H9 (cell line): Measurements from ENCODE around the gene NKD1. TPM values are rescaled to one million over a fixed set of nuclear protein-coding genes. Genes with fewer than 3 reads are reported as not detected.

Experiments
- DNase-seq: peaks from one replicate; pipeline ENCODE4 v3.0.0-alpha.2; 2017
- H2AFZ ChIP-seq: one replicate; pipeline ENCODE4 v1.6.1; 2013; ENCODE audit warnings: mild to moderate bottlenecking, low read length, control low read depth, moderate library complexity
- H2AK5ac ChIP-seq: 2 replicates; pipeline ENCODE4 v1.6.1; 2013; ENCODE audit warnings: low read length, control low read depth, mixed read lengths; ENCODE audit not compliant: insufficient read length
- H2BK120ac ChIP-seq: one replicate; pipeline ENCODE4 v1.6.1; 2013; ENCODE audit warnings: low read depth, mild to moderate bottlenecking, low read length, control low read depth, inconsistent platforms; ENCODE audit not compliant: poor library complexity, severe bottlenecking
- H2BK12ac ChIP-seq: 2 replicates; pipeline ENCODE4 v1.6.1; 2013; ENCODE audit warnings: low read length, control low read depth, mixed read lengths, low read depth; ENCODE audit not compliant: insufficient read length
- H2BK15ac ChIP-seq: 2 replicates; pipeline ENCODE4 v1.6.1; 2013; ENCODE audit warnings: low read depth, low read length, control low read depth
- H2BK20ac ChIP-seq: one replicate; pipeline ENCODE4 v1.6.1; 2013; ENCODE audit warnings: low read depth, mild to moderate bottlenecking, low read length, control low read depth, inconsistent platforms; ENCODE audit not compliant: poor library complexity, severe bottlenecking
- H2BK5ac ChIP-seq: 2 replicates; pipeline ENCODE4 v1.6.1; 2013; ENCODE audit warnings: low read length, control low read depth, mixed read lengths; ENCODE audit not compliant: insufficient read length
- H3K14ac ChIP-seq: 2 replicates; pipeline ENCODE4 v1.6.1; 2013; ENCODE audit warnings: low read length, control low read depth; ENCODE audit not compliant: insufficient read depth
- H3K18ac ChIP-seq: 2 replicates; pipeline ENCODE4 v1.6.1; 2013; ENCODE audit warnings: low read depth, mild to moderate bottlenecking, mixed read lengths, low read length, control low read depth; ENCODE audit not compliant: insufficient read length
- H3K23ac ChIP-seq: 2 replicates; pipeline ENCODE4 v1.6.1; 2013; ENCODE audit warnings: low read length, control low read depth, mixed read lengths, low read depth; ENCODE audit not compliant: insufficient read length
- H3K23me2 ChIP-seq: 2 replicates; pipeline ENCODE4 v1.6.1; 2013; ENCODE audit warnings: low read depth, mild to moderate bottlenecking, mixed read lengths, low read length, control low read depth; ENCODE audit not compliant: insufficient read length, poor library complexity, severe bottlenecking
- H3K27ac ChIP-seq: 2 replicates; pipeline ENCODE4 v1.5.1; 2013; ENCODE audit warnings: low read length, control low read depth, mixed read lengths, low read depth; ENCODE audit not compliant: insufficient read length
- H3K27me3 ChIP-seq: 2 replicates; pipeline ENCODE4 v1.6.1; 2013; ENCODE audit warnings: low read length, control low read depth, inconsistent platforms; ENCODE audit not compliant: insufficient read depth
- H3K4ac ChIP-seq: 2 replicates; pipeline ENCODE4 v1.6.1; 2013; ENCODE audit warnings: low read depth, mild to moderate bottlenecking, control low read depth, inconsistent platforms, low read length, moderate library complexity
- H3K4me1 ChIP-seq: 2 replicates; pipeline ENCODE4 v1.6.1; 2013; ENCODE audit warnings: low read length, control low read depth, inconsistent platforms; ENCODE audit not compliant: insufficient read depth
- H3K4me2 ChIP-seq: 2 replicates; pipeline ENCODE4 v1.6.1; 2013; ENCODE audit warnings: low read length, control low read depth, mixed read lengths; ENCODE audit not compliant: insufficient read length, insufficient read depth
- H3K56ac ChIP-seq: 2 replicates; pipeline ENCODE4 v1.6.1; 2013; ENCODE audit warnings: low read depth, mild to moderate bottlenecking, mixed read lengths, low read length, control low read depth; ENCODE audit not compliant: insufficient read length
- H3K79me1 ChIP-seq: 2 replicates; pipeline ENCODE4 v1.6.1; 2013; ENCODE audit warnings: low read depth, mild to moderate bottlenecking, moderate library complexity, low read length, control low read depth, inconsistent platforms; ENCODE audit not compliant: insufficient read depth, poor library complexity, severe bottlenecking
- H3K79me2 ChIP-seq: 2 replicates; pipeline ENCODE4 v1.6.1; 2013; ENCODE audit warnings: low read length, control low read depth, inconsistent platforms; ENCODE audit not compliant: insufficient read depth
- H3K9ac ChIP-seq: 2 replicates; pipeline ENCODE4 v1.6.1; 2013; ENCODE audit warnings: low read length, control low read depth, mixed read lengths; ENCODE audit not compliant: insufficient read length; ENCODE audit errors: extremely low read depth
- H3K9me3 ChIP-seq: one replicate; pipeline ENCODE4 v1.6.1; 2013; ENCODE audit warnings: low read depth, low read length, inconsistent platforms; ENCODE audit not compliant: control insufficient read depth
- H3T11ph ChIP-seq: one replicate; pipeline ENCODE4 v1.6.1; 2013; ENCODE audit warnings: mild to moderate bottlenecking, low read length, control low read depth, inconsistent platforms
- H4K20me1 ChIP-seq: one replicate; pipeline ENCODE4 v1.6.1; 2013; ENCODE audit not compliant: control insufficient read depth, insufficient read length, insufficient read depth
- H4K5ac ChIP-seq: 2 replicates; pipeline ENCODE4 v1.6.1; 2013; ENCODE audit warnings: low read depth, mild to moderate bottlenecking, mixed read lengths, low read length, control low read depth; ENCODE audit not compliant: insufficient read length
- H4K8ac ChIP-seq: replicated peaks from 2 replicates; pipeline ENCODE4 v1.6.1; 2013; ENCODE audit warnings: low read length, control low read depth, mixed read lengths, low read depth; ENCODE audit not compliant: insufficient read length
- H4K91ac ChIP-seq: 2 replicates; pipeline ENCODE4 v1.6.1; 2013; ENCODE audit warnings: low read depth, mild to moderate bottlenecking, moderate library complexity, mixed read lengths, low read length, control low read depth; ENCODE audit not compliant: insufficient read length
- H3K27ac Mint-ChIP-seq, 3 experiments: 2 replicates in 2 of 3; 3 replicates in 1 of 3; pipeline ENCODE4 v1.8.0; 2020 to 2021; ENCODE audit warnings: mixed read lengths in 3 of 3, mild to moderate bottlenecking in 1 of 3, moderate library complexity in 1 of 3
- H3K27me3 Mint-ChIP-seq: 2 replicates; pipeline ENCODE4 v1.8.0; 2021; ENCODE audit warnings: low read depth, mild to moderate bottlenecking, moderate library complexity, mixed read lengths
- H3K36me3 Mint-ChIP-seq, 3 experiments: 2 replicates in 2 of 3; 3 replicates in 1 of 3; pipeline ENCODE4 v1.8.0; 2020 to 2021; ENCODE audit warnings: low read depth in 3 of 3, mixed read lengths in 3 of 3; ENCODE audit not compliant: insufficient read depth in 1 of 3
- H3K4me1 Mint-ChIP-seq, 2 experiments: 2 replicates each; pipeline ENCODE4 v1.8.0; 2020; ENCODE audit warnings: mixed read lengths in 2 of 2
- H3K4me3 Mint-ChIP-seq, 2 experiments: 2 replicates in 1 of 2; 3 replicates in 1 of 2; pipeline ENCODE4 v1.8.0; 2020 to 2021; ENCODE audit warnings: mild to moderate bottlenecking in 2 of 2, mixed read lengths in 2 of 2, moderate library complexity in 1 of 2
- H3K9me3 Mint-ChIP-seq, 2 experiments: 2 replicates in 1 of 2; 3 replicates in 1 of 2; pipeline ENCODE4 v1.8.0; 2020; ENCODE audit warnings: mild to moderate bottlenecking in 2 of 2, mixed read lengths in 2 of 2, moderate library complexity in 1 of 2
- CTCF ChIP-seq: fragments of 200-600 bp; sonication (generic); conservative IDR thresholded peaks from 3 replicates; pipeline ENCODE4 v1.8.0; 2021; ENCODE audit warnings: antibody characterized with exemption, mild to moderate bottlenecking
- WGBS: extraction: QIAGEN DNeasy Blood & Tissue Kit; methylation state at CpG from one replicate; pipeline ENCODE4 v1.1.7; 2013; ENCODE audit warnings: missing lambda C conversion rate, low lambda C conversion rate, mixed read lengths; ENCODE audit not compliant: insufficient read length; ENCODE audit errors: extremely low coverage; 5-methylcytosine and 5-hydroxymethylcytosine counted together
- total RNA-seq: library from RNA; stranded (reverse); gene quantifications from 2 replicates; pipeline ENCODE4 v1.2.1, GENCODE V29; 2021

The NKD1 gene
- total RNA-seq, 1 experiment from 2014 or later: 1.9 TPM

- peaks cover 37 to 43% of the 10 kb centered on the region in 2 experiments for H3K4me1 Mint-ChIP-seq
Measured at GRCh38 chr16:50609471-50609870, 61.3 kb downstream of the NKD1 start.

More at GRCh38 chr16:50609471-50609870, 61.3 kb downstream of the NKD1 start:
- Histone ChIP-seq H4K5ac (no peak overlapping the region), H3K4me1 (no peaks in the 10 kb centered on the region), H2BK12ac (no peak overlapping the region), H3K79me2 (no peaks in the 10 kb centered on the region), H3T11ph (no peak overlapping the region), H4K91ac (no peak overlapping the region), H4K8ac (no peak overlapping the region), H2AFZ (no peak overlapping the region), H3K23me2 (no peaks in the 10 kb centered on the region), H2BK15ac (no peak overlapping the region), H2BK120ac (no peak overlapping the region), H3K4me2 (no peak overlapping the region), H3K23ac (no peak overlapping the region), H3K9me3 (no peaks in the 10 kb centered on the region), H2BK20ac (no peak overlapping the region), H3K56ac (no peak overlapping the region), H3K27me3 (no peaks in the 10 kb centered on the region), H3K18ac (no peak overlapping the region), H2AK5ac (no peak overlapping the region), H3K4ac (no peak overlapping the region), H2BK5ac (no peak overlapping the region), H3K9ac (no peak overlapping the region), H3K79me1 (no peaks in the 10 kb centered on the region), H3K14ac (no peak overlapping the region), H4K20me1 (no peaks in the 10 kb centered on the region), H3K27ac (no peak overlapping the region)
- TF ChIP-seq CTCF: no peak
- no CpG with 5 or more reads among the region's 5 CpGs for WGBS
- no peak overlapping the region for H3K4me3 Mint-ChIP-seq
- DNase-seq: no peak
- H3K27ac Mint-ChIP-seq: peak overlapping the region in 2 of 3 experiments; percentile 46 to 67; a peak in 2 of 7 replicates
- H3K36me3 Mint-ChIP-seq: no peaks in the 10 kb centered on the region; a peak in 1 of 7 replicates
- no peaks in the 10 kb centered on the region for H3K9me3 Mint-ChIP-seq
- peaks cover 35% of the 10 kb centered on the region for H3K27me3 Mint-ChIP-seq
